Measurements from ENCODE around the gene KLHL30.

The KLHL30 gene

DNA sequence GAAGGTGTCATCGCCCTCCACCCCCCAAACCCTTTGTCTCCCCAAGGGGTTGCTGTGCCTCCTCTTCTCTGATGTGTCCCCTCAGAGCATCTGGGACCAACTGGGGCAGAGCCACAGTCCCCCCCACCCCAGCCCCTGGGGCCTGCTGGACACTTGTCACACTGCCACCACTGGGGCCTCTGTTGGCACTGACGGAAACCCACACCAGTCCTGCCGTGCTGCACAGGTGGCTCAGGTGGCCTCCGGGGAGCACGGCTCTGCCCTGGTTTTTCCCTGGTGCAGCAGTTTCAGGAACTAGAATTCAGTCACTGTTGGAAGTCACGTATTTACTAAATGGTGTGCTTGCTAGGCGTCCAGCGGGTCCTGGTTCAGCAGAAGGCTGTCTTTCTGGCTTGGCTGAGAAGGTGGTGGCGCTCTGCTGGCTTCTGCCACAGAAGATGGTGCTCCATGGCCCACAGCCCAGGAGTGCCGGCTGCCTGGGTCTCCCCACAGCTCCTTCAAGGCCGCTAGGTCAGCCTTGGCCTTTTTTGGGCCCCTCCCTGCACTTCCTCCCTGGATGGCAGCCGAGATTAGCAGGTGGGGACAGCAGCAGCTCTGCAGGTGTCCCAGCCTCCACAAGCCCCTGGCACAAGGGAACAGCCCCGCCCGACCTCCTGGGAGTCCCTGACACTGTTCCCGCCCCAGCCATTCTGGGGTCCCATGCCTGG is 18.6 kb upstream of the KLHL30 start:
- no peak for DNase-seq

DNA sequence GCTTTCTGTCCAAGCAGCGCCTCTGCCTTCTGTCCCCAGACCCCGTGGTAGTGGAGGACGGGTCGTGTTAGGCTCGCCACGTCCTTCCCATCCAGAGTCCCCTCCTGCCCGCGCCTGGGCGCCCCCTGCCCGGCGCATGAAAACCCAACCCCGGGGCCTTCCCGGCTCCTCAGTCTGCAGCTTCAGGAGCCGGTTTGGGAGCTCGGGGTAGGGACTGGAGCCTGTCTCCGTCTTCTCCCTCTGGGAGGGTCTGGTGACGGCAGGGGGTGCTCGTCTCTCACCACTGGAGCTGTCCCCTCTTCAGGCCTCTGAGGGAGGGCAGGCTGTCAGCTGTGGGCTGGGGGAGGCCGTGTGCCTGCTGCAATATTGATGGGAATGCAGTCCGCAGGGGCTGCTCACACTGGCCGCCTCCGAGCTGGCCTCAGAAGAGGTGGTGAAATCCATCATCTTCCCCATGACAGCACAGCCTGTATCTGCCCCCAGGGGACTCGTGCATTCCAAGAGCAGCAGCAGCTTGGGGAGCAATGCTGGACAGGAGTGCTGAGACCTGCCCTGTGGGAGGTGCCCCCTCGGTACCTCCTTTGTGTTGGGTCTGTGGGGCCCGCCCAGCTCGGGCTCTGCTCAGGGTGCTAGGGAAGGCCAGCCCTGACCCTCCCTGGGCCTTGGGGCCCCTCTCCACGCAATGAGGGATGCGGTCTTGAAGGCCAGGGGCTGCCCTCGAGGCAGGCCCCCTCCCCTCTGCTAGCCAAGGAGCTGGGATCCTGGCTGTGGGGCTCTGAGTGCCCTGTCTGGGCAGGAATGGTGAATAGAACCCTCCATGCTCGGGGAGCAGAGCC is 17.8 kb upstream of the KLHL30 start:
- DNase-seq: no peak

DNA sequence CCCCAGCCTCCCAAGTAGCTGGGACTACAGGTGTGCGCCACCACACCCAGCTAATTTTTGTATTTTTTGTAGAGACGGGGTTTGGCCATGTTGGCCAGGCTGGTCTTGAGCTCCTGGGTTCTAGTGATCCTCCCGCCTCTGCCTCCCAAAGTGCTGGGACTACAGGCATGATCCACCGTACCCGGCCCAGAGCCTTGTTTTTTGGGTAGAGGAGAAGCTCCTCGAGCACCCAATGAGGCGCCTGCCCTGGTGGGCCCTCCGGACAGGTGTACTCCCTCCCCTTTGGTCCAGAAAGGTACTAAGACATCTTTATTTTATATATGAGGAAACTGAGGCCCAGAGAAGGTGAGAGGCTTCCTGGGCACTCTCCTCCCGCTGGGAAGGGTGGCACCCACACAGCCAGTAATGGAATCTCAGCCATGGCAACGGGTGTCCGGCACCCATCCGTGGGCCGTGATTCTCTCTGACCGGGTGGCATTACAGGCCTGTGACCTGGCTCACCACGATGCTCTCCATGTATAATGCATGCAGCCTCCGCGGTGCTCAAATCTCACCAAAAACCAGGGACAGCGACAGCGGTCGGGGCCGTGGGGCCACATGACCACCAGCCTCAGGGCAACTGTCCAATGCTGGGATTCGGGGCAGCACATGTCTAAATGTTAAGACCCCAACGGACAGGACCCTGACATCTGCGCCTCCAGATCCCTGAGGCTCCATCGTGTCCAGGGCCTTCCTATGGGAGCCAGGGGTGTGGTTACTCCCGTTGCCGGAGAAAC is 16.8 kb upstream of the KLHL30 start:
- DNase-seq: no peak

DNA sequence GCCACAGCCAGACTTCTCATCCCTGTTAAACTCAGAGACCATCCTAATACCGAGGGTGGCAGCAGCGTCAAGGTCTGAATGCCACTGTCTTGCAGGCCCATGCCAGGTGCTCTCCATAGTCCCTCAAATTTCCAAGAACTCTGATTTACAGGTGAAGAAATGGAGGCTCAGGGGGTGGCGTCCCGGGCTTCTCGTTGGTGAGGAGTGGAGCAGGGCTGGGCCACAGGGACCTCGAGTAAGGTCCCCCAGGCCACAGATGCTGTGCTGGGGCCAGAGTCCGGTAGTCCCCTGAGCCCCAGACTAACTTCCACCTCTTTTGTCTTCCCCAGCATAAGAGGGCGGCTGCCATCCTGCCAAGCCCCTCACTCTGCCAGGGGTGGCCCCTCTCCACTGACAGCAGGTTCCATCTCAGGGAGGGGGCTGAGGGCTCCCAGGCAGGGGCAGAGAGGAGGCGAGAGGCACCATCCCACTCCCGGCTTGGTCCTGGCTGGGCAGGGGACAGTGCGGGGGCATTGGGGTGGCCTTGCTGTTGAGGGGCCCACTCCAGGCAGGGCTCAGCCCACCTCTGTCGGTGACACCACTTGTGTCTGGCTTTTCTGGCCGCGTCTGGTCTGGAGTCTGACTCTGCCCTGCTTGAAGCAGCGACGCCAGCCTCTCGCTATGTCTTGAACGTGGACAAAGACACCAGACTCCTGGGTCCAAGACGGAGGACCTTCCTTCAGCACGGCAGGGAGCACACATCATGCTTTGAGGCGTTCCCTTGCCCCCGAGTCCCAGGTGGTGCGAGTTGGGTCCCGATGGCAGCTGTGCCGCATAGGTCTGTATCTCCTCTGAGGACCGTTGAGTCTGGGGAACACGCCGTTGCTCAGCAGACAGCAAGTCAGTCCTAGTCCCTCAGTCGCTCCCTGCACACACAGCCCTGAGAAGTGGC is 15.9 kb upstream of the KLHL30 start:
- no peak for DNase-seq

DNA sequence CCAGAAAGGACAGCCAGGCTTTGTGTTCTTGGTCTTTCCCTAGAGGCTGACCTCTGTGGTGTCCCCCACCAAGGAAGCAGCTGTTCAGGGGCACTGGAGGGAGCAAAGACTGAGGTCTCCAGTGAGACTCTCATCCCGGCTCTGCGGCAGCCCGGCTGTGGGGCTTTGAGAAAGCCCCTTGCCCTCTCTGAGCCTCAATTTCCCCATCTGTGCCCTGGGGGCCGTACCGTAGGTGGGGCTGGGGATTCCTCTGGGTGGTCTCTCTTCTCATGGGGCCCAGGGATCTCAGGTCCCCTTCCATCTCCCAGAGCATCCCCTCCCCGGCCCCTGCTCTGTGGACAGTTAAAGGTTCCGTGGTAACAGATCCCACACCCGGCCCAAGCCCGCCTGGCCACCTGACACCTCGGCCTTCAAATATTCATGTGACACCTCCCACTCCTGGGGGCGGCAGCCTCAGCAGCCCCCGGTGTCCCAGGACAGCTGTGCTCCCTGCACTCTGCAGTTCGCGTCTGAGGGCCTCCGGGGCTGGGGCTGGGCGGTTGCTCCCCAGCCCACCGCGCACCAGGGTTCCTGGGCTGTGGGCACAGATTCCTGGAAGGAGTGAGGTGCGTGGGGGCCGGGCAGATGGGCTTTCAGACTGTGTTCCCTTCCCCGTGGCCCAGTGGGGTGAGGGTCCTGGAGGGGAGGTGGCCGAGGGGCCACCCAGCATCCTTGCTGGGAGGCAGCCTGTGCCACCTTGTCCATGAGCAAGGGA is 15.1 kb upstream of the KLHL30 start:
- no peak for DNase-seq

DNA sequence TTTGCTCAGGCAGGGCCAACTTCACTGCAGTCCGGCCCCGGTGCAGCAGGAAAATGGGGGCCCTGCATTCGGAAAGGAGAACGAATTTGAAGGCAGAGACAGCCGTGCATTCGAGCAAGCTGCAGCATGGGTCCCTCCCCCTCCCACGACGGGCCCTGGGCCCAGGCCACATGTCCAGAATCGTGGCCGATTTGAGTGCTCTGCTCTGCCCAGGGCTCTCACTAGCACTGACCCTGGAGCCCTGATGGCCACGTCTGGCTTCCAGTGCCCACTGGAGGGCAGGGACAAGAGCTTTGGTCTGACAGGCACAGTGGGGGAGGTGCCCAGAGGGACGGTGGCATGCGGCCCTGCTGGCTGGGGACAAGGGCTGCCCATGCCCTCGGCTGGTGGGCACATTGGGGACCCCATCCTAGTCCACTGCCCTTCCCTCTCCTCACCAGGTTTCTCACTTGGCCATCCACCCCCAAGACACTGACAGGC is 14.4 kb upstream of the KLHL30 start:
- no peak for DNase-seq

DNA sequence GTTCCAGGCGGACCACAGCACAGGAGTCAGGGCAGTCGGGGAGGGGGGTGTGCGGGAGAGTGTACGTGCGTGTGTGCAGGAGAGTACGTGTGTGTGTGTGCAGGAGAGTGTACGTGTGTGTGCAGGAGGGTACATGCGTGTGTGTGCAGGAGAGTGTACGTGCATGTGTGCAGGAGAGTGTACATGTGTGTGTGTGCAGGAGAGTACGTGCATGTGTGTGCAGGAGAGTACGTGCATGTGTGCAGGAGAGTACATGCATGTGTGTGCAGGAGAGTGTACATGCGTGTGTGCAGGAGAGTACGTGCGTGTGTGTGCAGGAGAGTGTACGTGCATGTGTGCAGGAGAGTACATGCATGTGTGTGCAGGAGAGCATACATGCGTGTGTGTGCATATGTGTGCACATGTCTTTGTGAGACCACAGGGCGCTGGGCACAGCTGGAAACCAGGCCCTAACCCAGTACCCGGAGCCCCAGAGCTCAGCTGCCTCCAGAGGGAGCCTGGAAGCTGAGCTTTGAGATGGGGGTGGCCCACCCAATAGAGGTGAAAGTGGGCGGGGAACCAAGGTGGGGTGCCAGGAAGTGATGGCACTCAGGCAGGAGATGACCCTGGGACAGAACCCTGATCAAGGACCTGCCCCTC is 13.9 kb upstream of the KLHL30 start:
- DNase-seq: no peak

DNA sequence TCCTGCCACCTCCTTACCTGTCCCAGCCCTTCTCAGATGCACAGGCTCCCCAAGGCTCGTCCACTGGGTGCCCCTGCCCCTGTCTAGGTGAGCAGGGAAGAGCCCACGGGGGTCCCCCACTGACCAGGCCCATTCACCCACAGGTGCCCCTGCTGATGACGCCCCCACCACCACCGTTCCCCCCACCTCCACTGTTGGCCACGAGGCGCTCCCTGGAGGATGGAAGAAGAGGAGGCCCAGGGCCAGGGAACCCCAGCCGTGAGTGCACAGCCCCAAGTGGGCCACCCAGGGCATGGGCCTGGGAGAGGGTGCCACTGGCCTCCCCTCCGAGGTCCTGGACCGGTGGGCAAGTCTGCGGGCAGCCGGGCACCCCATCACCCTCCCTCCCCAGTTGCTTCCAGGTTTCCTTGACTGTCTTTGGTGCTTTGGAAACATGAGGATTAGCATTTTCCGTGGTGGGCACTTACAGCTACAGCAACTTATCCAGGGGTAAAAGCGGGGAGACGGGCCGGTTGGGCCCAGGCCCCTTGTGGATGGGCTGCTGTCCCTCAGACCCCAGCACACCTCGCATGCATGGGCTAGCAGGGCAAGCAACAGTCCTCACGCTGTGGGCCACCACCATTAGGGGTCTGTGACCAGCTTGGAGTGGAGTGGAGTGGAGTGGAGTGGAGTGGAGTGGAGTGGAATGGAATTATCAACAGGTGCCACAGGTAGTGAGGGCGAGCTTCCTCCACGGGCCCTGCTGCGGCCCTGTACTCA is 13.2 kb upstream of the KLHL30 start:
- DNase-seq: no peak

DNA sequence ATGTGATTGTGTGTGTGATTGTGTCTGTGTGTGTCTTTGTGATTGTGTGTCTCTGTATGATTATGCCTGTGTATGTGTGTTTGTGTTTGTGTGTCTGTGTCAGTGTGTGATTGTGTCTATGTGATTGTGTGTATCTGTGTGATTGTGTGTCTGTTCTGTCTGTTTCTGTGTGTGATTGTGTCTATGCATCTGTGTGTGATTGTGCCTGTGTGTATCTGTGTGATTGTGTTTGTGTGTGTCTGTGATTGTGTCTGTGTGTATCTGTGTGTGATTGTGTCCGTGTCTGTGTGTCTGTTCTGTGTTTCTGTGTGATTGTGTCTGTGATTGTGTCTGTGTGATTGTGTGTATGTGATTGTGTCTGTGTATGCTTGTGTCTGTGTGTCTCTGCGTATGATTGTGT is 12.1 kb upstream of the KLHL30 start:
- DNase-seq: no peak

DNA sequence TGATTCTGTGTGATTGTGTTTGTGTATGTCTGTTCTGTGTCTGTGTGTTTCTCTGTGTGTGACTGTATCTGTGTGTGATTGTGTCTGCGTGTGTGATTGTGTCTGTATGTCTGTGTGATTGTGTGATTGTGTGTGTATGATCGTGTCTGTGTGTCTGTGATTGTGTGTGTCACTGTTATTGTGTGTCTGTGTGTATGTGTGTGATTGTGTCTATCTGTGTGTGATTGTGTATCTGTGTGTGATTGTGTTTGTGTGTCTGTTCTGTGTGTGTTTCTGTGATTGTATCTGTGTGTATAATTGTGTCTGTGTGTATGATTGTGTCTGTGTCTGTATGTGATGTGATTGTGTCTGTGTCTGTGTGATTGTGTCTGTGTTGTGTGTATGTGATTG is 11.7 kb upstream of the KLHL30 start:
- no peak for DNase-seq

DNA sequence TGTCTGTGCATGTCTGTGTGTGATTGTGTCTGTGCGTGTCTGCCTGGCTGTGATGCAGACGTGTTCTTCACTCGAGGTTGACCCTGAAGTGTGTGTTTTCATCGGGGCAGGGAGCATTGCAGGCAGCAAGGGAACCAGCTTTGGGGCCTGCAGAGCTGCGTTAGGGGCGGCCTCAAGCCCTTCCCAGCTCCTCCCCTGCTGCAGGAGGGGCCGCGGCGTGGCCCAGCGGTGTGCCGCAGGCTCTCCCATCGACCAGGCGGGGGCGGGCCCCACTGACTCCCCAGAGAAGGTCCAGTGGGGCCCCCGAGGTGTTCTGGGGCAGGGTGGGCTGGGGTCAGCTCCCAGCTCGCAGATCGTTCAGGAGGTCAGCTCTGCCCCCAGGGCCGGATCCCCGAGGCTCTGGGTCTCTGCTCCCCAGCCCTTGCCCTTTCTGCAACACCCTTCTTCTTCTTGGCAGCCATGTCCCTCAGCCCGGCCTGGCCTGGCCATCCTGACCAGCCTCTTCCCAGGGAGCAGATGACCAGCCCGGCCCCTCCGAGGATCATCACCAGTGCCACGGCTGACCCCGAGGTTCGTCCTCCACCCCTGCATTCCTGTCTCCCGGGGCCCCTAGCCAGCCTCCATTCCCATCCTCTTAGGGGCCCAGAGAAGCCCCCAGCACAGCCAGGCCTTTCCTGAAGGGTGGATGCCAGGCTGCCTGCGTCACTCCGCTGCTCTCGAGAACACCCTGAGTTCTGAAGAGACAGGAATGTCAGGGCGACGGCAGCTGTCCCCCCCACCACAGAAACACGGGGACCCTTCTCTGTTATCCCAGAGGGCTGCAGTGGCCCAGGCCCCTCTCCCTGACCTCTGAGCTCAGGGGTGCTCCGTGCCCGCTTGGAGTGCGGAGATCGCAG is 11.1 kb upstream of the KLHL30 start:
- DNase-seq: no peak

DNA sequence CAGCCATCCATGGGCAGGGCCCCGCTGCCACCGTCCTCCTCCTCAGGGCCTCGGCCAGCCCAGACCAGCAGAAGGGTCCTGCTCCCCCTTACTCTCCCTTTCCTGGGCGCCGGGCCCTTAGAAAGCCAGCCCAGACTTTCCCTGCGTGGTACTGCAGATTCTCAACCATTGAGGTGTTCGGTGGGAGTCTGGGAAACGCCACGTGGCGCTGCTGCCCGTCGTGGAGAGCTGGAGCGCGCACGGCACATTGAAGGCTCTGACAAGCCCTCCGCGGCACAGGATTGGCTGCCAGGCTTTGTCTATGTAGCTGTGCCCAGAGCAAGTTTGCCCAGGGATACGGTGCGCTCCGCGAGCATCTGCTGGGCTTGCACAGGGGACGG is 10.4 kb upstream of the KLHL30 start:
- DNase-seq: no peak

DNA sequence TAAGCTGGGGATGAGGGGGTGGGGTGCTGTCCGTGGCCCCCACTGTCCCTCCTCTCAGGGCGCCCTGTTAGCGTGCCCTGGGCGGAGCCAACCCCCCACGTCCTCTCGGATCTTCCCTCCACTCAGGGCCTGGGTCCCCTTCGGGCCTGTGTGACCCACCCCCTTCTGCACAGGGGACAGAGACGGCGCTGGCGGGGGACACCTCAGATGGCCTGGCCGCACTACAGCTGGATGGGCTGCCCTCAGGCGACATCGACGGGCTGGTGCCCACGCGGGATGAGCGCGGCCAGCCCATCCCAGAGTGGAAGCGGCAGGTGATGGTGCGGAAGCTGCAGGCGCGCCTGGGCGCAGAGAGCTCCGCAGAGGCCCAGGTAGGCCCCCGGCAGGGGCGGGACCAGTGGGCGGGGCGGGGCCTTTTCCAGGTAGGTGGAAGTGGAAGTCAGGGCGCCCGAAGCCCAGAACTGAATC is 9.9 kb upstream of the KLHL30 start:
- DNase-seq: no peak

DNA sequence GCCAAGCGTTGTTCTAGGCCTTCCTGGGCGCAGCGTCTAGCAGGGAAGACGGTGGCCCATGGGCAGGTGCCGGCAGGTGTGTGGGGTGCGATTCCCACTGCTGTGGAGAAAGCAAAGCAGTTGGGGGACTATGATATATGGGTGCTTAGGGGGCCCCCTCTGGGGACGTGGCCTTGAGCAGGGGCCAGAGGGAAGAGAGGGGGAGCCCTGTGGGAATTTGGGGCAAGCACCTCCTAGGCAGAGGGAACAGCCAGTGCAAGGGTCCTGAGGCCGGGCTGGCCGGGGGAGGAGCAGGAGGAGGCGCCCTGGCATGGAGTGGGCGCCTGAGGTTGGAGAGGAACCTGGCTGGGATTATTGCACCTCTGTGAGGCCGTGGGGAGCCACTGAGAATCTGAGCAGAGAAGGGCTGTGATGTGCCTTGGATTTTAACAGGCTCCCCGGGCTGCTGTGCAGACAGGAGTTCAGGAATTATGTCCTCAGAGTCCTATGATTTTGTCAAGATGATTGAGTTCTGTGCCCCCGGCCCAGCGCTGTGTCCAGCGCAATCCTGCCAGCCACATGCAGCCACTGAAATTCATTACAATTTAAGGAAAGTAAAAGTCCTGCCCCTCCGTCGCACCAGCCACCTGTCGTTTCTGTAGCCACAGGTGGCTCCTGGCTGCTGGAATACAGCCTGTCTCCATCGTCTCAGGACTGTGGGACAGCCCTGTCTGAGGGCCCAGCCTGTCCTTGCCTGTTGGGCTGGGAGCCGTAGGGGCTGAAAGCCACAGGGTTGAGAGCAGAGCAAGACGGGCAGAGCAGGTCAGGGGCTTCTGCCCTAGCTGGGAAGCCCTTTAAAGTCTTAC is 9.1 kb upstream of the KLHL30 start:
- no peak for DNase-seq

DNA sequence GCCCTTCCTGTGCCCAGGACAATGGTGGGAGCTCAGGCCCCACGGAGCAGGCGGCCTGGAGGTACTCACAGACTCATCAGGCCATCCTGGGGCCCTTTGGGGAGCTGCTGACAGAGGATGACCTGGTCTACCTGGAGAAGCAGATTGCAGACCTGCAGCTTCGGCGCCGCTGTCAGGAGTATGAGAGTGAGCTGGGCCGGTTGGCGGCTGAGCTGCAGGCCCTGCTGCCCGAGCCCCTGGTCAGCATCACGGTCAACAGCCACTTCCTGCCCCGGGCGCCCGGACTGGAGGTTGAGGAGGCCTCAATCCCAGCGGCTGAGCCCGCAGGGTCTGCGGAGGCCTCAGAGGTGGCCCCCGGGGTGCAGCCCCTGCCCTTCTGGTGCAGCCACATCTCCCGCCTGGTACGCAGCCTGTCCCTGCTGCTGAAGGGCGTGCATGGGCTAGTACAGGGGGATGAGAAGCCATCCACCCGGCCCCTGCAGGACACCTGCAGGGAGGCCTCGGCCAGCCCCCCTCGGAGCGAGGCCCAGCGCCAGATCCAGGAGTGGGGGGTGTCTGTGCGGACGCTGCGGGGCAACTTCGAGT is 8.3 kb upstream of the KLHL30 start:
- DNase-seq: no peak

DNA sequence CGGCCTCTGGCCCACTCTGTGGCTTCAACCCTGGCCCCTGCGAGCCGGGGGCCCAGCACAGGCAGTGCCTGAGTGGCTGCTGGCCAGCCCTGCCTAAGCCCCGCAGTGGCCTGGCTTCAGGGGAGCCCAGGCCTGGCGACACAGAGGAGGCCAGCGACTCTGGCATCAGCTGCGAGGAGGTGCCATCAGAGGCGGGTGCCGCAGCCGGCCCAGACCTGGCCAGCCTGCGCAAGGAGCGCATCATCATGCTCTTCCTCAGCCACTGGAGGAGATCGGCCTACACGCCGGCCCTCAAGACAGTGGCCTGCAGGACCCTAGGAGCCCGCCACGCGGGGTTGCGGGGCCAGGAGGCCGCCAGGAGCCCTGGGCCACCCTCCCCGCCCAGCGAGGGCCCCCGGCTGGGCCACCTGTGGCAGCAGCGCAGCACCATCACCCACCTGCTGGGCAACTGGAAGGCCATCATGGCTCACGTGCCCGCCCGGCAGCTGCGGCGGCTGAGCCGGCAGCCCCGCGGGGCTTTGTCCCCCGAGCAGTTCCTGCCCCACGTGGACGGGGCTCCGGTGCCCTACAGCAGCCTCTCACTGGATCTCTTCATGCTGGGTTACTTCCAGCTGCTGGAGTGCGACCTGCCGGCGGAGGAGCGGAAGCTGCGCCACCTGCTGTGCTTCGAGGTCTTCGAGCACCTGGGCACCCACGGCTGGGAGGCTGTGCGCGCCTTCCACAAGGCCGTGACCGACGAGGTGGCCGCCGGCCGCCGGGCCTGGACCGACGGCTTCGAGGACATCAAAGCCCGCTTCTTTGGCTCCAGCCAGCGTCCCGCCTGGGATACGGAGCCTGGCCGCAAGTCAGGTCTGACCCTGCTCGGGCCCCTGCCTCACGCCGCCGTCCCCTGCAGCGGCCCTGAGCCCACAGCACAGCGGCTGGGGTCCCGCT is 7.5 kb upstream of the KLHL30 start:
- no peak for DNase-seq
